Posterior cingulate gyrus (tissue), 11 donors: ENCODE data around the gene STKLD1.
"Not testable (repeated sequence)": the region's sequence is repeated elsewhere in the genome, so short reads cannot be mapped to it uniquely, and the experiment has no call there.

ENCODE experiments used
- DNase-seq, 10 donors: peaks; one replicate each; pipeline versions ENCODE4 v3.0.0 to v3.0.0-alpha.2; 2020 to 2021; ENCODE audit warnings: mixed read lengths in 3 of 10
- intact Hi-C: fragments of 100-400 bp; cut with DNase I; formaldehyde crosslinking; loops from one replicate; pipeline ENCODE4 v1.15.1; 2023

STKLD1 gene

DNA sequence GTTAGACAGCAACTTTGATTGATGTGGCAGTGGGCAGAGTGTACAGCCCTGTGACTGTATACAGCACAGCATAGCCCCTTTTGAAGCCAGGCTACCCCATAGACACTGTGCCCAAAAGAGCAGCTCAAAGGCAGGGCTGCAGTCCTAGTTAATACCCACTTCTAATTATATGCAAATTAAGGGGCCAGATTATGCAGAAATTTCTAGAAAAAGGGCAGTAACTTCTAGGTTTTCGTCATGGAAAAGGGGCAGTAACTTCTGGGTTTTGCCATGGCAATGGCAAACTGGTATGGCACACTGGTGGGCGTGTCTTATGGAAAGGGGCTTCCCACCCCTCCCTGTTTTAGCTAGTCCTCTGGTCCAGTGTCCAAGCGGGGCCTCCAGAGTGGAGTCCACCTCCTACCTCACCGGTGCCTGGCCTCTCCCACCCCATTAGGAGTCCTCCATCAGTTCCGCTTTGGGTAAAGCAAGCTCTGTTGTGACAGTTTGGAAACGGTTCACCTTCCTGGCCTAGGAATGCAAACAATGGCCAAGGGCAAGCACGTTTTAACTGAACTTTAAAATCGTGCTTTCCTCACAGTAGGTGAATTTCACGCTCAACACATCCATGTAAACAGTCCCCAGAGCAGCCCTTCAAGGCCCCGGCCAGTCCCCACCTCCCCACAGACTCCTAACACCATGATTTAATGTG is 51.6 kb downstream of the STKLD1 start:
- no peak for DNase-seq
- intact Hi-C loops = no loop called here

DNA sequence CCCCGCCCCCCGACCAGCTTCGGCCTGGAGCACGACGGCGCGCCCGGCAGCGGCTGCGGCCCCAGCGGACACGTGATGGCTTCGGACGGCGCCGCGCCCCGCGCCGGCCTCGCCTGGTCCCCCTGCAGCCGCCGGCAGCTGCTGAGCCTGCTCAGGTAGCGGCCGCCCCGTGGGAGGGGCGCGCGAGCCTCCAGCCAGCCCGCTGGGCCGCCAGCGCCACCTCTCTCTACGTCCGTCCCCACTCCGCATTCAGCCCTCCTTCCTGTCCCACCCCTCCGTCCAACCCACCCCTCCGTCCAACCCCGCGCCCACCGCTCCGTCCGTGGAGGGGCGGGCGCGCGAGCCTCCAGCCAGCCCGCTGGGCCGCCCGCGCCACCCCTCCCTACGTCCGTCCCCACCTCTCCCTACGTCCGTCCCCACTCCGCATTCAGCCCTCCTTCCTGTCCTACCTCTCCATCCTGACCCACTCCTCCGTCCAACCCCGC is 52.5 kb downstream of the STKLD1 start:
- intact Hi-C loops = no loop called here

DNA sequence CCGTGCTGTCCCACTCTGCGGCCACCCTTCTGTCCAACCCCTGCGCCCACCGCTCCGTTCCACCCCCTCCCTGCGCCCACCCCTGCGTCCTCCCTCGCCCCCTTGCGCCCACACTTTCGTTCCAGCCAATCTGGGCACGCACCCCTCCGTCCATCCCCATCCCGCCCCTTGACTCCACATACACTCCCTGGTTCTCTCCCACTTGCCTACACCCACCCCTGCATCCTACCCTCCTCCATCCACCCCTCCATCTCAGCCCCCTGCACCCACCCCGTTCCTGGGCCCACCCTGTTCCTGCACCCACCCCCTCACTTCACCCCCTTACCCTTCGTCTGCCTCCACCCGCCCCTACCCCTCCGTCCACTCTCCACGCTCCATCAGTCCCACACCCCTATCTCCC is 53.0 kb downstream of the STKLD1 start:
- no peak for DNase-seq
- intact Hi-C loops = no loop called here

More for the DNA sequence above, 52.5 kb downstream of the STKLD1 start:
- DNase-seq = no peak

DNA sequence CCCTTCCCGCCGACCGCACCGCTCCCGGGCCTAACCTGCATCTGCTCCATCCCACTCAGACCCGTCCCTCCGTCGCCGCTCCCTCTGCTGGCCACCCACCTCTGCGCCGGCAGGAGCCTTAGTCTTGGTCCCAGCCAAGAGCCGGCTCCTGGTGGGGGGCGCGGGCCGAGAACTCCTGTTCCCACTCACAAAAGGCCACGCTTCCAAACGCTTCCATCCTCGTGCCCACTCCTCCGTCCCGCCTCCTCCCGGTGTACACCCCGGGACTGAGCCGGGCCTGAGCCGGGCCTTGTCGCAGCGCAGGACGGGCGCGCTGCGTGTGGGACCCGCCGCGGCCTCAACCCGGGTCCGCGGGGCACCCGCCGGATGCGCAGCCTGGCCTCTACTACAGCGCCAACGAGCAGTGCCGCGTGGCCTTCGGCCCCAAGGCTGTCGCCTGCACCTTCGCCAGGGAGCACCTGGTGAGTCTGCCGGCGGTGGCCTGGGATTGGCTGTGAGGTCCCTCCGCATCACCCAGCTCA is 53.5 kb downstream of the STKLD1 start:
- intact Hi-C loops = no loop called here
- DNase-seq = no peak

DNA sequence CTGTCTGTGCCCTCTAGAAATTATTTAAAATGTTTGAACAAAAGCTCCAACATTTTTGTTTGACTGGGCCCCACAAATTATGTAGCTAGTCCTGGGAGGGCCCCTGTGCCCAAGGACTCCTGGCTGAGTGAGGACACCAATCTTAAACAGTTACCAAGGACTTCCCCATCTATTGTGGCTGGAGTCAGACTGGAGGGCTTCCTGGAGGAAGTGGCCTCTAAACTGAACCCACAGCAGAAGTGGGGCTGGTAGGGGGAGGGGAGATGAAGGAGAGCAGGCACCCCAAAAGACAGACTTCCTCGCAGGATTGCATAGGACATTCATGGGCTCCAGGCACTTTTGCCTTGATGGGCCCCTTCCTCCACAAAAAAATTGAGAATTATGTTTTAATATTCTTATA is 54.1 kb downstream of the STKLD1 start:
- no peak for DNase-seq
- intact Hi-C loops = no loop called here

DNA sequence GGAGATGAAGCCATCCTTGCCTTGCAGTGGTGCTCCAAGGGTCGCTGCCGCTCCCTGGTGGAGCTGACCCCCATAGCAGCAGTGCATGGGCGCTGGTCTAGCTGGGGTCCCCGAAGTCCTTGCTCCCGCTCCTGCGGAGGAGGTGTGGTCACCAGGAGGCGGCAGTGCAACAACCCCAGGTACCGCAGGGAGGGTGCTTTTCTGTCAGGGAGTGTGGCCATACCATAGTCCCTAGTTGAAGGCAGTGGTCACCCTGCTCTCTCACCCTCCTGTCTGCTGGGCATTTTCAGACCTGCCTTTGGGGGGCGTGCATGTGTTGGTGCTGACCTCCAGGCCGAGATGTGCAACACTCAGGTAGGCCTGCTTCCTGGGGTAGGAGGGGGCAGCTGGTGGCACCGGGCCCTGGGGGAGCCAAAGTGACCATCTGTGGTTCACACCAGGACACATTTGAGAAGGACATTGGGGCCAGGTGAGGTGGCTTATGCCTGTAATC is 57.2 kb downstream of the STKLD1 start:
- intact Hi-C loops = no loop called here

DNA sequence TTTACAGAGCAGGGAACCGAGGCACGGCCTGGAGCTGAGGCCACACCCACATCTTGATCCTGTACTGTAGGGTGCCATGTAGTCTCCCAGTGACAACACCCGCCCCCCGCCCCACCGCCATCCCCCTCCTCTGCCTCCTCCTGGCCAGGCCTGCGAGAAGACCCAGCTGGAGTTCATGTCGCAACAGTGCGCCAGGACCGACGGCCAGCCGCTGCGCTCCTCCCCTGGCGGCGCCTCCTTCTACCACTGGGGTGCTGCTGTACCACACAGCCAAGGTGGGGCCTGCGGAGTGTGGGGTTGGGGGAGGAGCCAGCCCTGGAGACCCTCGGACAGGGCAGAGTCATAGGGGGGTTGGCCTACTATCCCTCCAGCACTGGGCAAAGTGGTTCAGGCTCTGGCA is 60.5 kb downstream of the STKLD1 start:
- intact Hi-C loops = no loop called here
- no peak for DNase-seq

More for the DNA sequence above, 57.2 kb downstream of the STKLD1 start:
- no peak for DNase-seq

DNA sequence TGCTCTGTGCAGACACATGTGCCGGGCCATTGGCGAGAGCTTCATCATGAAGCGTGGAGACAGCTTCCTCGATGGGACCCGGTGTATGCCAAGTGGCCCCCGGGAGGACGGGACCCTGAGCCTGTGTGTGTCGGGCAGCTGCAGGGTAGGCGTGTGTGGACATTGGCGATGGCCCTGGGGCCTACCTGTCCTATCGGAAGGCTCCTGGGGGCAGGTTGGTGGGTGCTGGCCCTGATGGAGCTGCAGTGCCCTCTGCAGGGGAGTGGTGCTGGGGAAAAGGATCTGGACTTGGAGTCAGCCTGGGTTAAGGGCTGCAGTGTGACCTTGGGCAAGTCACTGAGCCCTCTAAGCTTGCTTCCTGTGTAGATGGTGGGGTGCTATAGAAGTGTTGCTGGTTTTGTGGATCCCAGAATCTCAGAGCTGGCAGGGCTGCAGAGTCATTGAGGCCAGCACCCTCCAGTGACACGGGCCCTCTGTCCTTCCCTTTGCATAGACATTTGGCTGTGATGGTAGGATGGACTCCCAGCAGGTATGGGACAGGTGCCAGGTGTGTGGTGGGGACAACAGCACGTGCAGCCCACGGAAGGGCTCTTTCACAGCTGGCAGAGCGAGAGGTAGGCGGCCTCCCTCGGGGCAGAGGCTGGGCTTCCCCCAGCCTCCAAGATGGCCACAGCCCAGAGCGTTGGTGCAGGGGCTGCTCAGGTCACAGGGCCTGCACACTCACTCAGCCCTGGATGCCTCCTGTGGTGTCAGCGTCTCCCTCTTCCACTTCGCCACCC is 61.8 kb downstream of the STKLD1 start:
- intact Hi-C loops = no loop called here
- no peak for DNase-seq

DNA sequence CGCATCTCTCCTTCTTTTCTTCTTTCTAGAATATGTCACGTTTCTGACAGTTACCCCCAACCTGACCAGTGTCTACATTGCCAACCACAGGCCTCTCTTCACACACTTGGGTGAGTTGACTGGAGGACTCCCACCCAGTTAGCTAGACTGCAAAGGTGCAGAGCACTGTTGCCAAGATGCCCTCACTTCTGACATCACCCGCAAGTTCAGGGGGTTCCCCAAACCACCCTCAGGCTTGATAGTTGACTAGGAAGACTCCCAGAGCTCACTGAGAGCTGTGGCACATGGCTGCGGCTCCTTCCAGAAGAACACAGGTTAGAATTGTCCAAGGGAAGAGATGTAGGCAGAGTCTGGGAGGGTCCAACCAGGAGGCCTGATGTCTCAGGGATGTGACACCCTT is 63.2 kb downstream of the STKLD1 start:
- intact Hi-C loops = no loop called here
- no peak for DNase-seq

DNA sequence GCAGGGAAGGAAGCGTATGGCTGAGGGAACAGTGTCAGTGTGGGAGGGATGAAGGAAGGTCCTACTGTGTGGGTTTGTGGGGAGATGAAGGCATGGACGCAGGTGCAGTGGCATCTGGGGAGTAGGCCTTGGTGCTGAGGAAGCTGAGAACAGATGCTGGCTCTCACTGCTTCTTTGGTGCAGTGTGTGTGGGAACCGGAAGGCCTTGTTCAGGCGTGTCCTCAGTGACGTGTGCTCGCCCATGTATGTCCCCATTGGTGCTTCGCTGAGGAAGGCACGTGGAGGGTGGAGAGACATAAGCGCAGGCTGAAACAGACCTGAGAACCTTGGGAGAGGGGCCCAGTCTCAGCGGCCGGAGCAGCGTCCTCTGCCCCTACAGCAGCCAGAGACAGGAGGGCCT is 64.7 kb downstream of the STKLD1 start:
- intact Hi-C loops = no loop called here
- DNase-seq = peak in 1 of 10 donors; percentile 51

DNA sequence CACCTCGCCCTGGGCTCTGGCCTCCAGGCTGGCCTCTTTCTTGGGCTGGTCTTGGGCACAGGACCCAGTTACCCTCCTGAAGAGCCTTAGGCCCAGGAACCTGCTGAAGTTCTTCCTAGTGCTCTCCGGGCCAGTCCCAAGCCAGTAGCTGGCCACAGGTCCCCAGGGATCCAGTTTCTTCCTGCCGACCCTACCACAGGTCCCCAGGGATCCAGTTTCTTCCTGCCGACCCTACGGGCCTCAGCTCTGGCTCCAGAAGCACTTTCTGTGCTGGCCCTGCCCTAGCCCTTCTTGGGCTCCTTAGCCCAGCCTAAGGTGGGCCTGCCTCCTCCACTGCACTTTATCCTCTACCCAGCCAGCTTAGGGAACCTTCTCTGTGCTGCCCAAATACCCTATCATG is 65.4 kb downstream of the STKLD1 start:
- DNase-seq = no peak
- intact Hi-C loops = no loop called here

DNA sequence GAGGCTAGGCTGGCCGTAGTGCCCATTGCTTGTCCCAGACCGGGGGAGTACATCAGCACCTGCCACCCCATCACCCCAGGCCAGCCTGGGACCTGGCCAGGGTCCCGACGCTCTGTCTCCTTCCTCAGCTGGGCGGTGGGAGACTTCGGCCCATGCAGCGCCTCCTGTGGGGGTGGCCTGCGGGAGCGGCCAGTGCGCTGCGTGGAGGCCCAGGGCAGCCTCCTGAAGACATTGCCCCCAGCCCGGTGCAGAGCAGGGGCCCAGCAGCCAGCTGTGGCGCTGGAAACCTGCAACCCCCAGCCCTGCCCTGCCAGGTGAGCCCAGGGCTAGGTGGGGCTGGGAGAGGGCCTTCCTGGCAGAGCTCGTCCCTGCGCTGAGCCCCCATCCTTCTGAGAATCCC is 67.1 kb downstream of the STKLD1 start:
- no peak for DNase-seq
- intact Hi-C loops = no loop called here

DNA sequence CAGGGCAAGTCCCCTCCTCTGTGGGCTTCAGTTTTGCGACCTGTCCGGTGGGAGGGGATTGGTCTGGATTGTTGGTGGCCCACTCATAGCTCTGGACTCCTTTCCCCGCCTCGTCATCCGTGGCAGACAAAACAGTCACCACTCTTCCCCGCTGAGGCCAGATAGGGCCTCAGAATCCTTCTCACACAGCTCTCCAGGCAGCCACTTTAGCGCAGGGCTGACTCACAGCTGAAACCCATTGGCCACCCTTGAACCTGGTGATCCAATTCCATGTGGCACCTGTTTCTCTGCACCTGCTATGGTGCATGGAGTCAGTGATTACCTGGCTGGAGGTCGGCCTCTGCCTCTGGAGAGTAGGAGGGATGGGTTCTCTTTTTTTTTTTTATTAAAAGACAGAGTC is 67.8 kb downstream of the STKLD1 start:
- intact Hi-C loops = no loop called here
- DNase-seq = no peak

DNA sequence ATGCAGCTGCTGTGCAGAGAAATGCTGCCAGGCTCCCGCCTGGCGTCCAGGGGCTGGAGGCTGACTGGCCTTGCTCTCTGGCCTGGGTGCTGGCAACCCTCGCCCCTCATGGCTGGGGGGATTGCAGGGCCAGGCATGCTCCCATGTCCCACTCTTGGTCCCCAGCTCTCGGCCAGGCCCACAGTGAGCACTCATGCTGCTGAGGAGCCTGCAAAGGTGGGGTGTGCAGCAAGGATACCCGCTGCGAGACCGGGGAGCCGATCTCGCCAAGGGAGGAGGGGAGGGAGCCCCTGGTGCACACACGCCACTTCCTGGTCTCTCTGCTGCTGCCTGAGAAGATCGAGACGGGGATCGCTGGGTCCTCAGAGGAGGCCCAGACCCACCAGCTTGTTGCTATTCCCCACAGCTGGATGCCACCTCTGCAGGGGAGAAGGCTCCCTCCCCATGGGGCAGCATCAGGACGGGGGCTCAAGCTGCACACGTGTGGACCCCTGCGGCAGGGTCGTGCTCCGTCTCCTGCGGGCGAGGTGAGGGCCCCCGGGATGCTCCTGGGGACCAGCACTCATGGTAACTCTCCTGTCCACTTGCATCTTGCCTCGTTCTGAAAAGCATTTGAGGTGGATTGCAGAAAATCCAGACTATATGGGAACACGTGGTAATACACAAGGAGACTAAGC is 69.3 kb downstream of the STKLD1 start:
- DNase-seq = peak in 1 of 10 donors; percentile 71
- intact Hi-C loops = no loop called here

DNA sequence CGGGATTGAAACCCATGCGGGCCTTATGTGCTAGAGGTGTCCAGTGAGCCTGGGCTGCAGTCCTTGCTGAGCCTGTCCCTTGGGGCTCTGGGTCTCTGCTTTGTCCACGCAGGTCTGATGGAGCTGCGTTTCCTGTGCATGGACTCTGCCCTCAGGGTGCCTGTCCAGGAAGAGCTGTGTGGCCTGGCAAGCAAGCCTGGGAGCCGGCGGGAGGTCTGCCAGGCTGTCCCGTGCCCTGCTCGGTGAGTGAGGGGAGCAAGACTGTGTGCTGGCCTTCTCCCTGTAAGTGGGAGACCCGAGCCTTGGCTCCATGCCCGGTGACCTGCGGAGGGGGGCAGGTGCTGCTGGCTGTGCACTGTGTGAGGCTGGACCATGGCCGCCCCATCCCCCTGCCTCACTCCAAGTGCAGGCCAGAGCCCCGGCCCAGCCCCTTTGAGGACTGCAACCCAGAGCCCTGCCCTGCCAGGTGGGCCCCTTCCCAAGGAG is 72.4 kb downstream of the STKLD1 start:
- intact Hi-C loops = no loop called here
- peak in 1 of 10 donors; percentile 83 for DNase-seq

DNA sequence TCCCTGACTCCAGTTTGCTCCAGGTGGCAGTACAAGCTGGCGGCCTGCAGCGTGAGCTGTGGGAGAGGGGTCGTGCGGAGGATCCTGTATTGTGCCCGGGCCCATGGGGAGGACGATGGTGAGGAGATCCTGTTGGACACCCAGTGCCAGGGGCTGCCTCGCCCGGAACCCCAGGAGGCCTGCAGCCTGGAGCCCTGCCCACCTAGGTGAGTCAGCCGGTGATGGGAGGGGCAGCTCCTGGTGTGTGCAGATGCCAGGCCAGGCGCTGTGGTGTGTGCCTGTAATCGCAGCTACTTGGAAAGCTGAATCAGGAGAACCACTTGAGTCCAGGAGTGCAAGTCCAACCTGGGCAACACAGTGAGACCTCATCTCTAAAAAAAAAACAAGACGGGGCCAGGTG is 73.6 kb downstream of the STKLD1 start:
- DNase-seq = peak in 1 of 10 donors; percentile 78
- intact Hi-C loops = no loop called here

DNA sequence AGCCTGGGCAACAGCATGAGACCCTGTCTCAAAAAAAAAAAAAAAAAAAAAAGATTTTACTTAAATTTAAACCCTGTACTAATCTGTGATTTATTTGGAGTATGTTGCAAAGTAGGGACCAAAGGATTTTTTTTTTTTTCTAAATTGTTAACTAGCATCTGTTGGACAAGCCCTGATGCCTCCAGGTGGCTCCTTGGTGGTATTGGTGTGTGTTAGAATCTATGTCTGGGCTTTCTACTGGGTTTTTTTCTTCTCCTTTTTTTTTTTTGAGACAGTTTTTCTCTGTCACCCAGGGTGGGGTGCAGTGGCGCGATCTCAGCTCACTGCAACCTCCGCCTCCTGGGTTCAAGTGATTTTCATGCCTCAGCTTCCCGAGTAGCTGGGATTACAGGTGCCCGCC is 75.7 kb downstream of the STKLD1 start:
- DNase-seq, intact Hi-C loops: not testable (repeated sequence)

DNA sequence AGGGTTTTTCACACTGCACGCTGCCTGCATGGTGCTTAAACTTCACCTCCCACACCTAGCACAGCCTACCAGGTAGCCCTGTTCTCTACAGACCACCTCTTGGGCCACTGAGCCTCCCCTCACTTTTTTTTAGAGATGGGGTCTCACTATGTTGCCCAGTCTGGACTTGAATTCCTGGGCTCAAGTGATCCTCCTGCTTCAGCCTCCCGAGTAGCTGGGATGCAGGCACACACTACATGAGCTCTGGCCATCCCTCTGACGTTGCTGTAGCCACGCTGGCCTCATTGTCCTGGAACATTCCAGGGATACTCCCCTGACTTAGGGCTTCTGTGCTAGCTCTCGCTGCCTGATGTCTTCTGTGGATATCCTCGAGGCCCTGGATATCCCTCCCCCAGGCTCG is 76.4 kb downstream of the STKLD1 start:
- DNase-seq = no peak
- intact Hi-C loops = no loop called here

DNA sequence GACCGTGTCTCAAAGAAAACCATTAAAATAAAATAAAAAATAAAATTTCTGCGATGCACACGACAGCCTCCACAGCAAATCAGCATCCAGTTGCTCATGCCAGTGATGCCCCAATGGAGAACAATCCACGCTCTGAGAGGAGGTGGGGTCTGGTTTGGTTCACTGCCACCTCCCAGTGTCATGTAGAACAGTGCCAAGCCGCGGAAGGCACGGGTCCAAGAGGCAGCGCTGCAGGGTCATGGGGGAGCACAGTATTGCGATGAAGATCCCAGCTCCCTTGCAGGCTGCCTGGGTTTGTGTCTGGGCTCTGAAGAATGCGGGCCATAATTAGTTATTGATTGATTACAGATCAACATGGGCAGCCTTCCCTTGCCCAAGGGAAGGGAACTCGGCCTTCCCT is 77.5 kb downstream of the STKLD1 start:
- DNase-seq = peak in 3 of 10 donors; percentile 40 to 84 (median 48)
- intact Hi-C loops = no loop called here

DNA sequence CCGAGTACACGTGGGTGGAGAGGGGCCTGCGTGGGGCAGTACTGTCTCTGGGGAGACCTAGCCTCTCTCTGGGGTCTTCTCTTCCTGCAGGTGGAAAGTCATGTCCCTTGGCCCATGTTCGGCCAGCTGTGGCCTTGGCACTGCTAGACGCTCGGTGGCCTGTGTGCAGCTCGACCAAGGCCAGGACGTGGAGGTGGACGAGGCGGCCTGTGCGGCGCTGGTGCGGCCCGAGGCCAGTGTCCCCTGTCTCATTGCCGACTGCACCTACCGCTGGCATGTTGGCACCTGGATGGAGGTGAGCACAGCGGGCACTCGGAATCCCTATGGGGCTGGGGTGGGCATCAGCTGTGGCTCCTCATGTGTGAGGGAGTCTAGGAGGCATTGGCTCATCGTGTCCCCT is 78.2 kb downstream of the STKLD1 start:
- DNase-seq = peak in 1 of 10 donors; percentile 80

More for the DNA sequence above, 78.2 kb downstream of the STKLD1 start:
- intact Hi-C loops = no loop called here
